ENCODE results near the gene CACNA1E. TPM values are rescaled to one million over a fixed set of nuclear protein-coding genes. Genes with fewer than 3 reads are reported as not detected.

The CACNA1E gene
- total and polyA plus RNA-seq, 10 donors = 0.02 to 6.1 (median 1.2) TPM

DNA sequence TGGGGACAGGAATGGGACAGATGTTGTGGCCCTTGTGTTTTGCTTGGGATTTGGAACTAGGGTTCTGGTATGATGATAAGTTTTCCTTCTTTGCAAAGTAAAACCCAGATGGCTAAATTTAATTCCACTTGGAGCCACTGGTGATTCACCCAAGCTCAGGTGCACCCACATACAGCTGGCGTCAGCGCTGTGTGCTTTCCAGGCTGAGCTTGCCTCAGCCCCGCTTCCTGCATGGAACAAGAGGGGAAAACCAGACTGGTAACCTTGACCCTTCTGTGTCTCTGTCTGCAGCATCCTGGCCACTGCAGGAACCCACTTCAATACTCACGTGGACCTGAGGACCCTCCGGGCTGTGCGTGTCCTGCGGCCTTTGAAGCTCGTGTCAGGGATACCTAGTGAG is 94.2 kb downstream of the CACNA1E start:
- DNase-seq = no peak
- 76 to 80% (median 79%) methylated on average over 8 of the region's 8 CpGs for WGBS, 5 donors
- H3K4me3 ChIP-seq = no peak overlapping the region
- no peaks in the 10 kb centered on the region for H3K36me3 ChIP-seq
- H3K9me3 ChIP-seq = no peaks in the 10 kb centered on the region
- H3K27me3 ChIP-seq (replicated peaks in 1 of 7) = no peaks in the 10 kb centered on the region
- peaks cover 0 to 16% (median 0%) of the 10 kb centered on the region in 6 donors for H3K4me1 ChIP-seq
- TF ChIP-seq POLR2A (IDR thresholded peaks at IDR 0.05) (no peak), POLR2AphosphoS5 (IDR thresholded peaks at IDR 0.05) (no peak)
- TF ChIP-seq, protein P1, sequence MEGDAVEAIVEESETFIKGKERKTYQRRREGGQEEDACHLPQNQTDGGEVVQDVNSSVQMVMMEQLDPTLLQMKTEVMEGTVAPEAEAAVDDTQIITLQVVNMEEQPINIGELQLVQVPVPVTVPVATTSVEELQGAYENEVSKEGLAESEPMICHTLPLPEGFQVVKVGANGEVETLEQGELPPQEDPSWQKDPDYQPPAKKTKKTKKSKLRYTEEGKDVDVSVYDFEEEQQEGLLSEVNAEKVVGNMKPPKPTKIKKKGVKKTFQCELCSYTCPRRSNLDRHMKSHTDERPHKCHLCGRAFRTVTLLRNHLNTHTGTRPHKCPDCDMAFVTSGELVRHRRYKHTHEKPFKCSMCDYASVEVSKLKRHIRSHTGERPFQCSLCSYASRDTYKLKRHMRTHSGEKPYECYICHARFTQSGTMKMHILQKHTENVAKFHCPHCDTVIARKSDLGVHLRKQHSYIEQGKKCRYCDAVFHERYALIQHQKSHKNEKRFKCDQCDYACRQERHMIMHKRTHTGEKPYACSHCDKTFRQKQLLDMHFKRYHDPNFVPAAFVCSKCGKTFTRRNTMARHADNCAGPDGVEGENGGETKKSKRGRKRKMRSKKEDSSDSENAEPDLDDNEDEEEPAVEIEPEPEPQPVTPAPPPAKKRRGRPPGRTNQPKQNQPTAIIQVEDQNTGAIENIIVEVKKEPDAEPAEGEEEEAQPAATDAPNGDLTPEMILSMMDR (IDR thresholded peaks at IDR 0.05 in 8 of 11, conservative IDR thresholded peaks at IDR 0.05 in 3 of 11) = no peak
- intact Hi-C loops (cut with DNase I; ENCODE audit: low total_unique reads) = no loop called here
- no peak overlapping the region for H3K27ac ChIP-seq

DNA sequence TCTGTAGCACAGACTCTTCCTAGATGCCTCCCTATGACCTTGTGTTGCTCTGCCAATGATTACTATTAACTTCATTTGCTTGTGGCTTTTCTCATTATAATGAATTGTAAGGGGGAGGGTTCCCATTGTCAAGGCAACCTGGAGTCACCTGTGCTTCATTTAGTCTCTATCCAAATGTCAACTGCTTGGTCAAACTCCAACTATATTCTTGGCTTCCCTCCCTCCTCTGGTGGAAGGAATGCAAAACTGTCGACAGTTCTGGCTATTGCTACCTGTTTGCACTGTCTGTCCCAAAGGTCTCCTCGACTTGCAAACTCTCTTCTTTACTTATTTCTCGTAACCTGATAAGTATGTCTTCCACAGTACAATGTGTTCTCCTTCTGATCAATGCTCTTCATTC is 100.3 kb downstream of the CACNA1E start:
- intact Hi-C loops (cut with DNase I; ENCODE audit: low total_unique reads) = no loop called here
- Histone ChIP-seq H3K27ac (no peak overlapping the region), H3K36me3 (no peaks in the 10 kb centered on the region), H3K4me1 (peaks cover 0 to 4% (median 0%) of the 10 kb centered on the region in 6 donors), H3K9me3 (no peaks in the 10 kb centered on the region), H3K4me3 (no peak overlapping the region), H3K27me3 (replicated peaks in 1 of 7) (no peaks in the 10 kb centered on the region)
- no peak for DNase-seq
- no peak for TF ChIP-seq POLR2AphosphoS5 (IDR thresholded peaks at IDR 0.05)
- TF ChIP-seq POLR2A (IDR thresholded peaks at IDR 0.05) = no peak
- TF ChIP-seq, protein P1 (IDR thresholded peaks at IDR 0.05 in 8 of 11, conservative IDR thresholded peaks at IDR 0.05 in 3 of 11) = no peak
- 40 to 68% (median 50%) methylated on average over 3 of the region's 3 CpGs for WGBS, 5 donors

DNA sequence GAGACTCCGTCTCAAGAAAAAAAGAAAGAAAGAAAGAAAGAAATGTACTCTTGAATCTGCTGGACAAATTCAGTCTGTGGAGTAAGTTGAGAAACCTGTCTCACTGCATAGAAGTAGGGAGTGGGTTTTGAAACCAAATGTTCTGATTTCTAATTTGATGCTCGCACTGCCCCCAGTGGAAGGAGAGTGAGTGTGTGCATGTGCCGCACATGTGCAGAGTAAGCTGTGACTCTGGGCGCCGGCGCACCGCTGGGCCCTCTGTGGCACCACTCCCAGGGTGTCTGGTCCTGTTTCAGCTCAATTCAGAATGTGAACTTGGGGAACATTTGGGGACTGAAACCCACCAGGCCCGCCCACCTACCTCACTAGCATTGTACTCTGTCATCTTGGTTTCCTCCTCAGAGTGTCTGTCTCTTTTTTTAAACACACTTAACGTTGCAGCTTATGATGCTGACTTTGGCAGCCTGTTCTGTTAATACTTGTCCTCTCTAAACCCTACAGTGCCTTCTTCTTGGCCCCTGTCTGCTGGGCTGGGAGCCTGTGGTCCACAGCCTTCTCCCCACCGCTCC is 104.6 kb downstream of the CACNA1E start:
- H3K27me3 ChIP-seq (replicated peaks in 1 of 7) = peaks cover 0 to 10% (median 0%) of the 10 kb centered on the region in 7 donors
- H3K4me1 ChIP-seq = no peaks in the 10 kb centered on the region
- no peaks in the 10 kb centered on the region for H3K9me3 ChIP-seq
- H3K36me3 ChIP-seq = no peaks in the 10 kb centered on the region
- 83 to 91% (median 85%) methylated on average over 10 of the region's 10 CpGs for WGBS, 5 donors
- intact Hi-C loops (cut with DNase I; ENCODE audit: low total_unique reads) = no loop called here
- TF ChIP-seq POLR2A (IDR thresholded peaks at IDR 0.05) (no peak), POLR2AphosphoS5 (IDR thresholded peaks at IDR 0.05) (no peak)
- TF ChIP-seq, protein P1 (IDR thresholded peaks at IDR 0.05 in 8 of 11, conservative IDR thresholded peaks at IDR 0.05 in 3 of 11) = no peak
- DNase-seq = no peak
- H3K4me3 ChIP-seq = no peak overlapping the region
- no peak overlapping the region for H3K27ac ChIP-seq

DNA sequence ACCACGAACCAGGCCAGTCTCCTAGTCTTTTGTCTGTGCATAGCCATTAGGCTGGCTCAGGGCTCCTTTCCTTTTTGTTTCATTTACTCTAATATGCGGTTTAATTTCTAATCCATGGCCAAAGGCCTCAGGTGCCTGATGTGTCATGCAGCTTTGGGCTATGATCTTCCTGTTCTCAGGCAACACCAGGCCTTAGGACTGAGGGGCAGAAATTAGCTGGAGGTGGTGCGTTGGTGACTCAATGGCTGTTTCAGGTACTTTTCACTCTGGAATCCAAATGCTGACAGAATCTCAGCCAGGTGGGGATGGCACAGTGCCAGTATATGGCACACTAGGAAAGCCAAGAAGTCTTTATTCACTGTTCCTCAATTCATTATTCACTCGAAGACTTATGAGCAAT is 105.3 kb downstream of the CACNA1E start:
- DNase-seq = no peak
- TF ChIP-seq POLR2AphosphoS5 (IDR thresholded peaks at IDR 0.05) (no peak), POLR2A (IDR thresholded peaks at IDR 0.05) (no peak)
- TF ChIP-seq, protein P1 (IDR thresholded peaks at IDR 0.05 in 8 of 11, conservative IDR thresholded peaks at IDR 0.05 in 3 of 11) = no peak
- H3K36me3 ChIP-seq = no peaks in the 10 kb centered on the region
- 83 to 97% (median 86%) methylated on average over 4 of the region's 4 CpGs for WGBS, 5 donors
- intact Hi-C loops (cut with DNase I; ENCODE audit: low total_unique reads) = no loop called here
- H3K27ac ChIP-seq = no peak overlapping the region
- H3K27me3 ChIP-seq (replicated peaks in 1 of 7) = peaks cover 0 to 16% (median 0%) of the 10 kb centered on the region in 7 donors
- H3K4me3 ChIP-seq = no peak overlapping the region
- H3K4me1 ChIP-seq = no peaks in the 10 kb centered on the region
- H3K9me3 ChIP-seq = no peaks in the 10 kb centered on the region

Measured in spleen (tissue), 11 donors.